GM23248 (cell line): ENCODE measurements around the gene IBTK.

Experiments used
- EZH2 ChIP-seq: fragments of 200-600 bp; sonication (generic); IDR thresholded peaks from 2 replicates; pipeline ENCODE4 v1.6.1; 2018; ENCODE audit warnings: antibody characterized with exemption, mild to moderate bottlenecking; ENCODE audit not compliant: insufficient read depth, poor library complexity, severe bottlenecking
- EZH2phosphoT487 ChIP-seq: fragments of 200-600 bp; sonication (generic); IDR thresholded peaks from 2 replicates; pipeline ENCODE4 v1.6.1; 2018; ENCODE audit warnings: antibody characterized with exemption, moderate library complexity, mild to moderate bottlenecking, low read depth; ENCODE audit not compliant: insufficient read depth

DNA sequence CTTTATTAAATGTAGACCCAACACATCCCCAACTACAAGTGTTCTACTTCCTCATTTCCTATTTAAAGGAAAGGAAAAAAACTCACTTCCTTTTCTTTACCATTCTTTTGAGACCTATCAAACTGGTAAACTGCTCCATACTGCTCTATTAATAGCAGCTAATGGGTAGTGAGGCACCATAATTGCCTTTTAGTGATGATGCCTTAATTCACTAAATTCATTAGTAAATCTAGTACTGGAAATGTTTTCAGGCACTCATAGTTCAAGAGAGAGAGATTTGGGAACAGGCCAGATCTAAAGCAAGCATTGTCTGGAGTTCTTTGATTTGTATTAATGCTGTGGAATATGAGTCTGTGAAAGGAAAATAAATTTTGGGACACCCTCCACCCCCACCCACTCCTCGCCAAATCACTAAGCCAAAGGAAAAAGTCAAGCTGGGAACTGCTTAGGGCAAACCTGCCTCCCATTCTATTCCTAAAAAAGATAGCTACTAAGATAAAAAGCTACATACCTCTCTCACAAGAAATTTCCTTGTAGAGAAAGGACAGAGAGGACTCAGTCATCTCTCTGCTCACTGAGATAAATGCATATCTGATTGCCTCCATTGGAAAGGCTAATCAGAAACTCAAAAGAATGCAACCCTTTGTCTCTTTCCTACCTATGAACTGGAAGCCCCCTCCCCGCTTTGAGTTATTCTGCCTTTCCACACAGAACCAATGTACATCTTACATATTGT, 13.6 kb upstream of the IBTK start:
- TF ChIP-seq EZH2phosphoT487, result no peak
- TF ChIP-seq EZH2, result no peak
